GM19099 (cell line): ENCODE measurements around the gene PNPT1.

Experiments used
- POLR2A ChIP-seq: IDR thresholded peaks from 3 replicates; pipeline ENCODE4 v1.6.1; 2011; ENCODE audit warnings: low read depth; ENCODE audit not compliant: insufficient read length; ENCODE audit errors: extremely low read depth

PNPT1 gene

GRCh38 chr2:55693181-55694125, at the start of gene PNPT1:
Gene PNPT1, minus strand, starts transcription at chr2:55693844. Its CDS starts 21 bp downstream, at chr2:55693823.
- TF ChIP-seq POLR2A, result peak; percentile 92

DNA sequence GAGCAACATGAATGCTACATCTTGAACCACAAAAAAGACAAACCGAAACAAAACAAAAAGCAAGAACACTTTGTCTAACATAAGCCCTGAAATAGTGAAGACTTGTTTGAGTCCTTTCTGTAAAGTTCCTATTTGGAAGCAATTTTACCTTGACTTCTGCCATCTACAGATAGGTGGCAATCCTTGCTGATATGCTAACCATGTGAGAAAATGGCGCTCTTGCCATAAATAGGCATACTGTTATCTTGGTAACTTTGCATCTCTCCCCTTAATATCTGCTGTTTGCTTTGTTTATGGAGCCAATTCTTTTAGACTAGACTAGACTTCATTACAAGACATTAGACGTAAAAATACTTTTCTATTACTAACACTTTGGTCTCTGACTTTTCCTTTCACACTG, 49.4 kb upstream of the PNPT1 start:
- TF ChIP-seq POLR2A, result no peak

DNA sequence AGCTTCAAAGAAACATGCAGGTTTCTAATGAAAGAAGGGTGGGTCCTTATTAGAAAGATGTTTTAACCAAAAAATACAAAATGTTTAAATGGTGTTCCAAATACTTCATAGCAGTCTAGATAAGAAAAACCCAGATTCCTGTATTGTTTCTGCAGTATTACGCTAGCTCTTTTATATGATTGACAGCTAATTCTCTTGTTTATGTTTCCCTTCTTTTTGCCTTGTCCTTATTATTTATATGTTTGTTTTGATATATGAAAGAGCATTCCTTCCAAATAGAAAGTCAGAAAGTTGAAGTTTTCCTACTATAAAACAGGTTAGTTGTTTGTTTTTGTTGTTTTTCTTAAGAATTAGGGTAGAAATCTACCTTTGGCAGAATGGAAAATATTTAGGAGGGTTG, 41.1 kb upstream of the PNPT1 start:
- TF ChIP-seq POLR2A, result no peak

GRCh38 chr2:55733335-55733734, 39.7 kb upstream of the PNPT1 start:
- TF ChIP-seq POLR2A, result no peak

- no peak for TF ChIP-seq POLR2A
Measured at GRCh38 chr2:55732854-55733253, 39.2 kb upstream of the PNPT1 start.

- TF ChIP-seq POLR2A, result no peak
Measured at GRCh38 chr2:55729136-55729685, 35.6 kb upstream of the PNPT1 start.

- no peak for TF ChIP-seq POLR2A
Measured at GRCh38 chr2:55721596-55722215, 28.1 kb upstream of the PNPT1 start.

- TF ChIP-seq POLR2A, result no peak
Measured at GRCh38 chr2:55720417-55720816, 26.8 kb upstream of the PNPT1 start.

DNA sequence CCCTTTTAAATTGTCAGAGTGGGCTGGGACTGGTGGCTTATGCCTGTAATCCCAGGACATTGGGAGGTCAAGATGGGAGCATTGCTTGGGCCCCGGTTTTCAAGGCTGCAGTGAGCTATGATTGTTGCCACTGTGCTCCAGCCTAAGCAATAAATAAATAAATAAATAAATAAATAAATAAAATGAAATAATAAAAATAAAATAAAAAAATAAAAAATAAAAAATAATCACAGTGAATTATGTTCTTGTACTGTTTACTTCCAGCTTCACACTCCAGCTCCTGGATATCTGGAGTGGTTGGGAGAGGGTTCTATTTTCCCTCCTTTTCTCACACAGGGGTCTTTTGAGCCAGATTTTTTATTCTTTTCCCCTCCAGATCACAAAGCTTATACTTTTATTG, 26.2 kb upstream of the PNPT1 start:
- TF ChIP-seq POLR2A, result no peak

DNA sequence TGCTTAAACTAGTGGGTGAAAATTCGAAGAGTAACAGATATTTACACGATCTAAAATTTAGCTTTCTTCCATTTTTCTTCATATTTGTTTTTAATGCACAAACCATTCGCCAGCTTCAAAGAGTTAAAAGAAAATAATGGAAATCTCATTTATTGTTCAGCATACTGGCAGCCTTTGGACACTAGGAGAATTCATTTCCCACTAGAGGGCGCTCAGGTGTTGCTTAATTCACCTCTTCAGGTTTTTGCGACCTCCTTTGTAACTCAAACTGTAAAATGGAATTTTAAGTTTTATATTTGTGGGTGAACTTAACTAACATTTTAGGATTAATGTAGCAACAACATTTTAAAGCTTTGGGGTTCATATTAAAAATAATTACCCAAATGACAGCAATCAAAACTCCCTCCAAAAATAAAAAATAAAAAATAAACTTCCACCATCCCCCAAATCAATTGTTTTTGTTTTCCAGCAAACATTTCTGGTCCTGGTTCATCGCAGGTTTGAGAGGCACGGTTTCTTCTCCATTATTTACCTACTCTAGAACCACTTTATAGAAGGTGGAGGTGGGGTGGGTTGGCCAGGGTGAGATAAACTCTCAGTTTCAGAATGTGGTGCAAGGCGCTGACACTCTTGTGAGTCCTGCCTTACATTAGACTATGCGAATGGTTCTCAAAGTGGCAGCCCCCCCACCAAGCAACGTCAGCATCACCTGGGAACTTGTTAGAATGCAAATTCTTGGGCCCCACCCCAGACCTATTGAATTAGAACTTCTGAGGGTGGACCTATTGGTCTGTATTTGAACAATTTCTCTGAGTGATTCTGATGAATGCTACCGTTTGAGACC, 24.7 kb upstream of the PNPT1 start:
- TF ChIP-seq POLR2A, result no peak

GRCh38 chr2:55715626-55716025, 22.0 kb upstream of the PNPT1 start:
- TF ChIP-seq POLR2A, result no peak

DNA sequence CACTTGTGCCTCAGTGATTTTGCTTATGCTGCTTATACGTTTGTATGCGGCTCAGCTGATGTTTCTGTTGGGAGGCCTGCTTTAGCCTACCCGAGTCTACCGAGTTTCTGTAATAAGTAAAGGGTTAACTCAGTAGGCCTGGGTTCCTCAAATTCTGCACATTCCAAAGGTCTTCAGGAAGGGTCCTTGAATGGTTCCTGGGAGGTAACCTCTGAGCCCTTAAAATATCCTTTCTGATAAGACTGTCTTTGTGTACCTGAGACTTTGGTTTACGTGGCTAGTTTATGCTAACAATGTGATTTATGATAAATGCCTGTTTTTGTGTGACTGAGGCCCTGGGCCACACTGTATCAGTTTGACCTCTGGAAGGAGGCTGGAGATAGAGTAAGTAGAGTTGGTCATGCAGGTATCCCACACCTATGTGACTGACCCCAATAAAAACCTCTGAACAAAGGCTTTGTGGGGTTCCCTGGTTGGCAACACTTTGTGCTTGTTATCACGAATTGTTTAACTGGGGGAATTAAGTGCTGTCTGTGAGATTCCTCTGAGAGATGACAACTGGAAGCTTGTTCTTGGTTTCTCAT, 18.9 kb upstream of the PNPT1 start:
- TF ChIP-seq POLR2A, result no peak

- no peak for TF ChIP-seq POLR2A
Measured at GRCh38 chr2:55710025-55710424, 16.4 kb upstream of the PNPT1 start.

DNA sequence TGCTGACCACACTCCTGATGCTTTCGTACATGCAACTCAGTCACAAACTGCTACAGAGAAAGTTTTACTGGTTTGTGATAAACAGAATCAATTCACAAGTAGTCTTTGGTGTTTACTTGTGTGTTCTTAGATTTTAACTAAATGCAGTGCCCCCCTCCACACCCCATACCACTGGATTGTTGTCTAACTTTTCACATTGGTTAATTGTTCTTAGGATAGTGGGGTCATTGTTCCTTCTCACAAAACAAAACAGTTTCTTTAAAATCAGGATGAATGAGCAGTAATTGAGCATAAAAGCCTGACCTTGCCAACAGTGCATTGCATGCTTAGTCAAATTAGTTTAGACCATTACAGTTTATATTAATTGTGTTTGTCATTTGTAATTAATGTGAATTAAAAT, 14.1 kb upstream of the PNPT1 start:
- no peak for TF ChIP-seq POLR2A
